Measurements from ENCODE around the gene LEMD2.
A peak's percentile ranks its signal among the peaks of the same experiment; 100 is the strongest.

Gene LEMD2

DNA sequence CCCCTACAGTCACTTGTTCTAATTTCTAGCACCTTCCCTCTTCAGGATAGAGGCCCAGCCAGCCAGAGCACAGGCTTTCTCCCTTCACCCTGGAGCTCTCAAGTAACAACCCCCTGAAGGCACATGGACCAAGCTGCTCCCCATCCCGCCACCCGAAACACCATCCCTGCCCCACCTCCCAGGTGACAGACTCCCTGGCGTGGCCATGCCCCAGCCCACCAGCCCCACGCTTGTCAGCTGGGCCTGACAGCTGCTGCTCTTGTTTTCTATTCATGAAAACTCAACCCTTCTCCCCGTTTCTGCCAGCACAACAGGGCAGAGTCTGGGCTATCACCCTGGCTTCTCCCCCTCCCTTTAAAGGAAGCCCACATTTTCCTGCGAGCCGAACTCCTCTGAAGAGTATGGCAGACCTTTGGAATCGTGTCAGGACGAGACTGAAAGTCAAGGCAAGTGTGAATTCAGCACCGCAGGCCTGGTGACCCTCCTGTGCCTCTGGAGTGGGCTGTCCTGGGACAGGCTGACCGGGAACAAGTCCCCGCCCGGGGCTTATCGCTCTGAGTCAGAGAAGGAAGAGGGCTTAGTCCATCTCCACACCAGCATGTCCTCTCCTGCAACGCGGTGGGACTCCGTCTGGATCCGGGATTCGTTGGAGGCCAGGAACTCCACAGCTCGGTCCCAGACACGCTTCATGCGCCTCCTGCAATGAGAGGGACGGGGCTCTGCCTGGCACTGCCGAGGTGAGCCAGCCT is 16.7 kb downstream of the LEMD2 start:
- DNase-seq, result no peak

DNA sequence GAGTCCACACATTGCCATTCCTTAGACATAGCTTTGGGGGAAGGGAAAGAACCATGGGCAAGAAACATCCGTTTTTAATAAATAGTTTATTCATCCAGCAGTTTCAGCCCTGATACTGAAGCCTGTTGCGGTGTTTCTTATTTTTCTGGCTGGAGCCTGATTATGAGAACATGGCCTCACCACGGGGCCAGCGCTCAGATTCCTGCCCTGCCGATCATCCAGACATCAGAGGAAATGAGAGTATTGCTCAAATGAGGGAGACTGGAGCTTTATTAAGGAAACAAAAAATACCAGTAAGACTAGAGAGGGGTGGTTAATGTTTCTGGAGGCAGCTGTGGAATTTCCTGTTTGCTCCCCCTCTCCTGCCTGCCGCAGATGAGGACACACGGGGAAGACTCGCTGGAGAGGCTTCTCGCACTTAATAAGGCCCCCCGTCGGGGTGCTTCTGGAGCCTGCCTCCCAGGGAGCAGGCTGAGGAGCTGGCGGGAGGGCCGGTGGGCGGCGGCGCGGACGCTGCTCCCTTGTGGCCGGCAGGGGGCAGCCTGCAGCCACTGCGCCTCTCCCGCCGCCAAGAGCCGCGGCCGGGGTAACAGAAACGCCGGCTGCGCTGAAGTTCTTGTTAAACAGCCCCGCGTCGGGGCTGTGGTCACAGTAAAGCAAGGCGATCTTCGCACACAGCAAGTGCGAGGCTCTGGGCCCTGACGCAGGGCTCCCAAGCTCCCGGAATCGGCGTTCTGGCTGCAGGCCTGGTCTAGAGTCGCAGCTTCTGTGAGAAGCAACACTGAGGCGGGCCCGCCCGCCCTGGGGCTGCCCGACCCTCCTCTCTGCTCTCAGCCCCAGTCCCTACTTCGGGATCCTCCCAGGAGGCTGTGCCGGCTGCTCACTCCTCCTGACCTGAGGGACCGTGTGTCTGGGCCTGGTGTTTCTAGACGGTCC is 17.5 kb downstream of the LEMD2 start:
- DNase-seq, result peak; percentile 100

DNA sequence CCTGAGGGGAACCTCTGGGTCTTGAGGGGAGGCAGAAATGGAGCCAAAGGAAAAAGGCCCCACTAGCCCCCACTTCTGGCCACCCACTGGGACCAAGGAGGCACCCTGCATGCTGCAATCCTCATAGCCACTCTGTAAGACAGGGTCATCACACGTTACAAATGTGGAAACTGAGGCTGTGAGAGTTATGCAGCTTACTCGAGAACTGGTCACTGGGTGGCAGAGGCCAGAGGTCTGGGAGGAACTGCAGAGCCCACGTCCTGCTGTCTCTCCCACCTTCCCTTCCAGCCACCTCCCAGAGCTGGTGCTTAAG is 18.1 kb downstream of the LEMD2 start:
- no peak for DNase-seq

DNA sequence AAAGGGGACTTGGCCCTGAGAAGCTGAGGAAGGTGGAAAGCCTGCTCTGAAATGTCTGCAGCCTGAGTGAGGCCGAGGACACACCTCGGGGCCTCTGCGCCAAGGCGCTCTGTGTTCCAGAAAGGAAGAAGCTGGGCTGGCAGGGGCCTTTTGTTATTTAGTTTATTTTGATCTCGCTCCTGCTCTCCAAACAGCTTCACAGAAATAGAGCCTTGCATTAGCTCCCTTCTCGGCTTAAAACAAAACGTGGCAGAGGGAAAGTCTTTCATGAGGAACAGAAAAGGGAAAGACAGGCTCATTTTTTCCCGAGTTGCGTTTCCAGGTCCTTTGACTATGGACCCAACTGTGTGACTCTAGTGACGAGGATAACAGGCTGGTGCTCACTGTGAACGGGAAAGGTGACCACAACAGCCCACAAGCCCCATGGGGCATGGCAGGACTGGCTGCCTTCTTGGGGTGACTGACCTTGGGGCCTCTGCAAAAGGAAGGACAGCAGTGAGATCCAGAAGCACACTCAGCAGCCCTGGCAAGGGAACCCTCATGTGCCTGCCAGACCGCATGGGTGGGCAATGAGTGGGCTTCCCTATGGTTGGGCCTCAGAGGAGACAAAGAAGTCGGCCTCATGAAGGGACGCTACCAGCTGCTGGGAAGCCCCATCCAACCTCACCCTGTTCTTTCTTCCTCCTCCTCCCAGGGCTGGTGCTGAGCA is 18.7 kb downstream of the LEMD2 start:
- DNase-seq, result no peak

DNA sequence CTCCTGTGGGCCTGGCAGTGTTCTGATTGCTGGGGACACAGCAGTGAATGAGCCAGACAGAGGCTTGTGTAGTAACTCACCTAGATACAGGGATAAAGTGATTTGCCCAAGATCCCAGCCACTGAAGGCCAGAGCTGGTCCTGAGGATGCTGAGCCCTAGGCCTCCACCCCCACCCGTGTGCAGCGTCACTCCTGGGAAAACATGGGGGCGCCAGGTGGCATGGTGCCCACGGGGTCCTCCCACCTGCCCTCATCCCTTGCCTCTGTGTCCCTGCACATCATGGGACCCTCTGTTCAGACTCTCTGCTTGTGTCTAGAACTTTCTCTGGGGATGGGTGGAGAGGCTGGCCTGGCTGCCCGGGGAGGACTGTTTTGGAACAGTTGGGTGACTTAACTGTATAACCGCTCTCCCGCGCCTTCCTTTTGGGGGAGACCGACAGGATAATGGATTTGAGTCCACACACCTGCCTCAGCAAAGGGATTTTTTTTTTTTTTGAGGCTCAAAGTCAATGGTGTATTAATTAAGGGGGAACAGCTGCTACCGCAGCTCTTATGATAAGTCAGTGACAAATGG is 19.6 kb downstream of the LEMD2 start:
- DNase-seq, result no peak

DNA sequence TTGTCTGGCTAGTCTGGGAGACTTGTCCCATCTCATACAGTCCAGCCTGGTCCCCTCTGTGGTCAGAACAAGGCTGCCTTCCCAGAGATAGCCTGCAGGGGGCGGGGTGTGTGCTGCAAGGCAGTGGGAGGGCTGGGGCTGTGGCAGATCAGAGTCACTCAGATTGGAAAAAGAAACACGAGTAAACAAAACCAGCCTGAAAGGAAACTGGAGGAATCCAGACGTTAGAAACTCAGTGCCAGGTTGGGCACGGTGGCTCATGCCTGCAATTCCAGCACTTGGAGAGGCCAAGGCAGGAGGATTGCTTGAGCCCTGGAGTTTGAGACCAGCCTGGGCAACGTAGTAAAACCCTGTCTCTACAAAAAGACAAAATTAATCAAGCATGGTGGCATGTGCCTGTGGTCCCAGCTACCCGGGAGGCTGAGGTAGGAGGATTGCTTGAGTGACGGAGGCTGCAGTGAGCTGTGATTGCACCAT is 20.2 kb downstream of the LEMD2 start:
- DNase-seq, result peak; percentile 80

DNA sequence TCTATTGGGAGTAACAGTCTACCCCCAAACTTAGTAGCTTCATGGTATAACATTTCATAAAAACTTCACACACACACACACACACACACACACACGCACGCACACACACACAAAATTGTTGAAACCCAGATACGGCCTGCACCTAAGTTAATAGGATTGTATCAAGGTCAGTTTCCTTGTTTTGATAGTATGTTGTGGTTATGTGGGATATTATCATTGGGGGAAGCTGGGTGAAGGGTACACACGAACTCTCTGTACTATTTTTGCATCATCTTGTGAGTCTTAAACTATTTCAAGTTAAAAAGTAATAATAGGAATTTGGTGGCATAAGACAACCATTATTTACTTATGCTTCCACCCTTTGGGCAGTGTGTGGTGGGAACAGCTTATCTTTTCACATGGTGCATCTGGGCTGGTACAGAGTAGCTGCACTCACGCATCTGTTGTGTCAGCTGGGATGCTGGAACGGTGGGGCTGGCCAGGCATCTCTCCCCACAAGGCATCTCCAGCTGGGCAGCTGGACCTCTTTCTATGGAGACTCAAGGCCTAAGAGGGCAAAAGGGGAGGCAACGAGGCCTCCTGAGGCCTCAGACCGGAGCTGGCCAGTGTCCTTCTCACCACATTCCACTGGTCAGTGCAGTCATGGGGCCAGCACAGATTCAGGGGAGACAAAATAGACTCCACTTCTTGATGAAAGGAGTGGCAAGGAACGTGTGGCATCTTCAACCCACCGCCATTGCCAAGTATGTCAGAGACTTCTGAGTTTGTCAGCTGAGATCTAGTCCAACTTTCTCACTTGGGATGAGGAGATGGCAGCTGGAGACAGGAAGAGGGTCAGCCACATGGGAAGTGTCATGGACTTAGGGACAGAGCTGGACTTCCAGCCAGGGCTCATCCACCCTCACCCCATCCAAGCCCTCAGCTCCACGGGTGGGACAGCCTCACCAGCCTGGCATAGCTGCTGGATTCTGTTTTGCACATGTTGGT is 21.7 kb downstream of the LEMD2 start:
- no peak for DNase-seq

DNA sequence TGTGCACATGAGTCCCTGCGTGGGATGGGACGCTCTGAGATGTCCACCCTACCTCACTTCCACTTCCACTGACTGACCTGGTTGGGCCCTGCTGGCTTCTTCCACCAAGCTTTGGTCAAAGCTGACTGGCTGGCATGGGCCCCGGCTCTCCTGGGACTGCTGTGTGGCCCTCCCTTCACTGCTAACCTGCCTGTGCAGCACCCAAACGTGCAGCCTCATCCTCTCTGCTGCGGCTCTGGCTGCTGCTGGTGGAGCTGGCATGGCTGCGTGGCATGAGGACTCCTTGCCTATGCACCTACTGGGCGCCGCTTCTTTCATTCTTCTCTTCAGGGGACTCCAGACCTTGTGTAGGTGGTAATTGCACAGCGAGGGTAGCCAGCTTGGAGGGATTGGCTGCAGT is 23.6 kb downstream of the LEMD2 start:
- DNase-seq, result no peak

DNA sequence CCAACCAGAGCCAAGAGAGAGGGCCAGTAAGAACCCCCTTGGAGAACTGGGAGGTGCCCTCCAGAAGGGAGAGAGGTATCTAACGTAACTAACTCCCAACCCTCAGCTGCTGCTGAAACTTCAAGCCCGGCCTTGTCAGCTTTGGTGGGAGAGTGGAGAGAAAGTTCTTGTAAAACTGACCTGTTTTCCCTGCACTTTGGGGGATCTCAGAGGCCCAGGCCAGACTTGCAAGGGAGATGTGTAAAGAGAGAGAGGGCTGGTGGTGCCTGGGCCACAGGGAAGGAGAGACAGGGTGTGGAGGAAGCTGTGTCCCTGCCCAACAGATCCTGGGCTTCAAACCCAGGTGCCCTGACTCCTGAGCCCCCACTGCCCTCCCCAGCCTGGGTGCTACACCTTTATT is 24.9 kb downstream of the LEMD2 start:
- no peak for DNase-seq

DNA sequence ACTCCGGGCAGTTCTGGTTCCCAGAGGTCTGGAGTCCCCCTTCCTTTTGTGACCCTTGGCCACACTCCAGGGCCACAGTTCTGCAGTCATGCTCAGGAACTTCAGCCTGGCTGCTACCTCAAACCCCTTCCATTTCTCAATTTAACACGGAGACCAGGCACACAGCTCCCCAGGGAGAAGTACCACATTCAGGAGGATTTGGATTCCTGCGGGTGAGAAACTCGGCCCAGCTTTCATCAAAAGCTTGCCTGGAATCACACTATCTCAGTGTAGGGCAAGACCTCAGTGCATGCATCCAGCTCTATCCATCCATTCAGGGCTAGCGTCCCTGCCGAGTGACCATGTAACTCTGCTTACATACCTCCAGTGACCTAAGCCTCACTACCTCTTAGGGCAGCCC is 25.4 kb downstream of the LEMD2 start:
- DNase-seq, result peak; percentile 35

DNA sequence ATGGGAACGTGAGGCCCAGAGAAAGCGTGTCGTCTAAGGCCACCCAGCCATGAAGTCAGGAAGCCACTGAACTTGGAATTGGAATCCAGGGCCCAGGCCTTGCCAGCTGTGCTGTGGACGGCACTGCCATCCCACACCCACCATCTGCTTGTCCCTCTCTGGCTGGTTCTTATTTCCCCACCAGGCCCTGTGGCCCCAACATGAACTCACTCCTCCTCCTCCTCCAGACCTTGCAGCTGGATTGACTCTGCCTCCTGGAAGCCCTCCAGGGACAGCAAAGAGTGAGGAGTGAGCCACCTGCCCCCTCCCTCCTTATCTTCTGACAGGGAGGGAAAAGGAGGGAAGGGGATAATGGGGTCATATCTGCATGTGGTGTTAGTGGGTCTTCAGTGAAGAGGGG is 26.2 kb downstream of the LEMD2 start:
- DNase-seq, result peak; percentile 22

DNA sequence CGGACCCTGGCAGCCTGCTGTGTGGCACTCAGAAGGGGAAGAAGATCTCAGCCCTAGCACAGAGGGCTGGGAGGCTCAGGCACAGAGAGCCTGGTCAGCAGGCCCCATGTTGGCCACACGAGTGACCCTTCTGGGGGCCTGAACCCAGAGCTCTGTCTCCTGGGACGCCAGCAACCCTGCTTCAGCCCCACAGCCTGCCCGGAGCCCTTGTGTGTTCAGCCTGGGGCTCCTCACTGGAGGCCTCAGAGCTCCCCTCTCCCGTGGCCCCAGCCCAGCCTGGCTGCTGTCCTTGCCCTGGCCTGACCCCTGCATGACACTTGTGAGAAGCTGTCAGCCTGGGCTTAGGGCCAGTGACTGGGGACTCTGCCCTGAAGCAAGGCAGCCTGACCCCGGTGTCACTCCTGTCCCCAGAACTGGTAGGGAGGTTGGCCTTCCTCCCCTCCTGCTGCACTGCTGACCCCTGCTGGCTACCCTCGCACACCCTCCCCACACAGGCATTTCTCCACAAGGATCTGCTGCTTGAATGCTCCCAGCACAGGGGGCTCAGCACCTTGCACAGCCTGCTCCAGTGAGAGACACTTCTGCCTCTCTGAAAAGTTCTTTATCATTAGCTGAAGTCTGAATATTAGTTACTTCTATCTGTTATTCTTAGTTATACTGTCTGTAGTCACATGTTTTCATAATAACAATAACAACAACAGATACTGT is 26.9 kb downstream of the LEMD2 start:
- peak; percentile 28 for DNase-seq

DNA sequence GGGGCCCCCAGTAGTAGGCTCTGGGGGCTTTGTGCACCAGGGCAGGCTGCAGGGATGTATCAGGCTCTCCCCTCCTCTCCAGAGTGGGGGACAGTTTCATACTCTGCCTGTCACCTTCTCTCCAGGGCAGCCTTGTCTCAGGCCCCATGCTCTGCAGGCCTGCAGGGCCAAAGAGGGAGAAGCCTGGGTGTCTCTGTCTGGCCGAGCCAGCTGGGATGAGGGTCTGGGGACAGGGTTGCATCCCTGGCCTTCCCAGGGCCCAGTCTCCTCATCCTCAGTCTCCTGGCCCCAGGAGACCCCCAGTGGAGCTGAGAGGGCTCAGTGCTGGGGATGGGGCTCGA is 27.4 kb downstream of the LEMD2 start:
- DNase-seq, result no peak

DNA sequence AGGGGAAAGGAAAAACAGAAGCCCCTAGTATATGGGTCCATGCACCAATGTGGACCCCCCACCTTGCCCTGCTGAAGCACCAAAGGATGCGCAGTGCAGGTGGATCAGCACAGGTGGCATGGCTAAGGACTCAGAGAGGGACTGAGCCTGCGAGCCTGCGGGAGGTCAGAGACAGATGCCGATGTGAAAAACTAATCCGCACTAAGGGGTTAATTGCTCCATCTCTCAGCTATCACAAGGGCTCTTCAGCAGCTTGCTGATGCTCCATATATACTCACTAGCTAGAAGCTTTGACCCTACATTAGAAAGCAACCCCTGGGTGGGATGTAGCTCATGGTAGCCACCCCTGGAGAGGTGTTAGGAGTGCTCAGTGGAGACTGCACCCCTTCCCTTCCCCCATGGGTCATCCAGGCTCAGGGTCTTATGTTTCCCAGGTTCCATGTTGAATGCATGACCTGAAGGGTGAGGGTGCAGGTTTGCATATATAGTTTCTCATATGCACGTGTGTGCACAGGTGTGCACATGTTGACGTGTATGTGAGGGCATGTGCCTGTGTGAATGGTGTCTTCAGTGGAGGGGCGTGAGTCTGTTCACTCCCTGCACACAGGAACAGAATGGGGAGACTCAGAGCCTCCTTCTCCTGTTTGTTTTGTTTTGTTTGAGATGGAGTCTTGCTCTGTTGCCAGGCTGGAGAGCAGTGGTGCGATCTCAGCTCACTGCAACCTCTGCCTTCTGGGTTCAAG is 28.9 kb downstream of the LEMD2 start:
- DNase-seq, result no peak

DNA sequence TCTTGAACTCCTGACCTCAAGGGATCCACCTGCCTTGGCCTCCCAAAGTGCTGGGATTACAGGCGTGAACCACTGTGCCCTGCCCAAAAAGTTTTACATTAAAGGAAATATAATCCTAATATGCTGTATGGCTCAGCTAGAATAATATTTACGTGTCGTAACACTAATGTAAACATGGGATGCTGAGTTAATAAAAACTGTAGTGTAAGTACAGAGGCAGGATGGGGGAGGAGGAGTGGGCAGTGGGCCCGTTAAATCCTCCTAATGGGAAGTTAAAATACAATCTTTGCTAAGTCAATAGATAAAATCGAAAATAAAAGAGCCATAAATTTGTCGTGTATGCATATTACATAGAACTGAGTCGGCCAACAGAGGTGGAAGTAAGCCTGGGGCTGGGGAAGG is 30.1 kb downstream of the LEMD2 start:
- DNase-seq, result no peak

DNA sequence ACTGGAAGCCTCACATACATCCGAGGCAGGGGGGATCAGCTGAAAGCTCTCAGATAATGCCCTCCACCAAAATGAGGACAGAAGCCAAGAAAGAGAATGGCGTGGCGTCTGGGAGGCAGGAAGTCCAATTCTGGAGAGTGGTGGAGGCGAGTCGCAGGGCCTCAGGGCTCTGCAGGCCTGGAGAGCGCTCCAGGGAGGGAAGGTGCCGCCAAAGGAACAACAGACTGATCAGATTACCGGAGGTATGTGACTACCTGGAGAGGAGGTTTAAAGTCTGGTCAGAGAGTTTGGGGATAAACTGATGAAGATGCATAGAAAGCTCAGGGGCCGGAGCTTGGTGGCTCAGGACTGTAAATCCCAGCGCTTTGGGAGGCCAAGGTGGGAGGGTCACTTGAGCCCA is 31.0 kb downstream of the LEMD2 start:
- DNase-seq, result no peak

DNA sequence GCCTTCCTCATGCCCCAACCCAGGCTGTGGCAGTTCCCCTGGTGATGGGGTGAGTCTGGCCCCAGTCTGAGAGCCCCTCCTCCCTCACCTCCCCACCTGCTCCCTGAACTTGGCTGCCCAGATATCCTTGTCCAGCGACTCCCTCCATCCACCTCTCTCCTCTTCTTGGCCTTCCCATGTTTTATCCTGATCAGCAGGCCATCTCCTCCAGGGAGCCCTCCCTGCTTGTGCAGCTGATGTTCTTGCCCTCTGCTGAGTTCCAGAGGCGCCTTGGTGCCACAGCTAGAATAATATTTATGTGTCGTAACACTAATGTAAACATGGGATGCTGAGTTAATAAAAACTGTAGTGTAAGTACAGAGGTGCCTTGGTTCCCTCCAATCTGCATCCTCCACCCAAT is 31.8 kb downstream of the LEMD2 start:
- DNase-seq, result no peak

DNA sequence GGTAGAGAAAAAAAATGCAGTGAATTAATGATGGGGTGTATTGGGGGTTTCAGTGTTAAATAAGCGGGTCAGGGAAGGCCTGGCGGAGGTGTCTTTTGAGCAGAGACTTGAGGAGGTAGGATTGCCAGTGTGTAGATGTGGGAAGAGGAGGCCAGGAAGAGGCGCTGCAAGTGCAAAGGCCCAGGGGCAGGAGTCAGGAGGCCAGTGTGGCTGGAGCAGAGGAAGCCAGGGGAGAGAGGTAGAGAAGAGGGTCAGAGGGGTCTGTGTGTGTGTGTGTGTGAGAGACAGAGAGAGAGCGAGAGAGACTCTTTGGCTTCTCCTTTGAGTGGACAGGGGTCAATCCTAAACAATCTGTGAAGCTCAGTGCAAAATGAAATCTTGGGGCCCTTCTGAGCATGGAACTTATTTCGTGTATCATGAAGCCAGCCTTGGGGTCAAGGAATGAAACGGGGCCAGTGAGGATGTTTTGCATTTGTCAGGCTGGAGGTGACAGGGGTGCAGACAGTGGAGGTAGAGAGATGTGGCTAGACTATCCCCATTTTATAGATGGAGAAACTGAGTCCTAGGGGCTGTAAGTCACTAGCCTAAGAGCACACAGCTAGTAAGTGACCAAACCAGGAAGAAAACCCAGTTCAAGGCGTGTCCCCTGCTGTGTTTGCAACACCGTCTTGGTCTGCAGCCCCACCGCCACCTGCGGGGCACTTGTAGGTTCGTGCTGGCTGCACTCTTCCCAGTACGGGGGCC is 32.5 kb downstream of the LEMD2 start:
- no peak for DNase-seq

DNA sequence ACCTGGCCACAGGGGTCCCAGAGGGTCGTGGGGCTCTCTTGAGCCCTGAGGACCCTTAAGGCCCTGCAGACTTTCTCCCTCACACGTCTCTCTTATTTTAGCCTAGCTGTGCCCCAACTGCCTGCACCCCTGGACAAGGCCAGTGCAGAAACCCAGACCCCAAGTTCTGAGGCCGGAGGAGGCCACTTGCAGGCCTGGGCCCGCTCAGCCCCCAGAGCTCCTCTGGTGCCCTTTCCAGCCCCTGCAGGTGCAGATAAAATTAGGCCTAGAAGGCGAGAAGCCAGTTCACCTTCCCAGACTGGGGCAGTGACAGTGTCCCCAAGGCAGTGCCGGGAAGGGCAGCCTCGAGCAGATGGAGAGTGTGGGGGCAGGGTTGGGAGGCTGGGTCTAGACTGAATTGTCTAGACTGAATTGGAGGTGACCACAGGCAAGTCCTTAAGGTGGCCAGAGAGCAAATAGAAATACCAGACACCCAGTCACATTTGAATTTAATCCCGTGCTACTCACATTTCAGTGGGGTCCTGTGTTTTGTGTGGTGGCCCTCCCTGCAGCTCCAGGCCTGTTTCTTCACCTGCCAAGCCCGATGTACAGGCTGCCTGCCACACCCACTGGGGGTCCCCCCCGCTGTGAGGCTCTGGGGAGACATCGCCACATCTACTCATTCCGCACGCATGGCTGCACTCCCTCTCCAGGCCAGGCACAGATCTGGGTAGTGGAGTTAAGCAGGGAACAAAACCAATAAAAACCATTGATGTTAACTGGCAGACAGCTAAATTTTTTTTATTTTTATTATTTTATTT is 33.7 kb downstream of the LEMD2 start:
- DNase-seq, result no peak

All from fibroblast of upper back skin (primary cell).